WI38 (cell line): ENCODE results near the gene CD244.
"Not testable (repeated sequence)": the region's sequence is repeated elsewhere in the genome, so short reads cannot be mapped to it uniquely, and the experiment has no call there.

Experiments used
- H3K4me3 ChIP-seq: 2 replicates; pipeline ENCODE4 v1.5.1; 2011; ENCODE audit warnings: low read depth, mild to moderate bottlenecking, control low read depth, low read length
- TF ChIP-seq, protein P1 (sequence below): IDR thresholded peaks from 2 replicates; pipeline ENCODE4 v1.5.1; 2012; ENCODE audit warnings: low read depth, mild to moderate bottlenecking, control low read depth, low read length

CD244 gene

GRCh38 chr1:160885042-160885441 lies 22.4 kb upstream of the CD244 start, which contains the start of gene ITLN1:
TSS of gene ITLN1 (minus strand) at chr1:160885180. CDS start at chr1:160884877, 303 bp downstream.
- H3K4me3 ChIP-seq: no peak within 1 kb of the TSS
- TF ChIP-seq, protein P1, sequence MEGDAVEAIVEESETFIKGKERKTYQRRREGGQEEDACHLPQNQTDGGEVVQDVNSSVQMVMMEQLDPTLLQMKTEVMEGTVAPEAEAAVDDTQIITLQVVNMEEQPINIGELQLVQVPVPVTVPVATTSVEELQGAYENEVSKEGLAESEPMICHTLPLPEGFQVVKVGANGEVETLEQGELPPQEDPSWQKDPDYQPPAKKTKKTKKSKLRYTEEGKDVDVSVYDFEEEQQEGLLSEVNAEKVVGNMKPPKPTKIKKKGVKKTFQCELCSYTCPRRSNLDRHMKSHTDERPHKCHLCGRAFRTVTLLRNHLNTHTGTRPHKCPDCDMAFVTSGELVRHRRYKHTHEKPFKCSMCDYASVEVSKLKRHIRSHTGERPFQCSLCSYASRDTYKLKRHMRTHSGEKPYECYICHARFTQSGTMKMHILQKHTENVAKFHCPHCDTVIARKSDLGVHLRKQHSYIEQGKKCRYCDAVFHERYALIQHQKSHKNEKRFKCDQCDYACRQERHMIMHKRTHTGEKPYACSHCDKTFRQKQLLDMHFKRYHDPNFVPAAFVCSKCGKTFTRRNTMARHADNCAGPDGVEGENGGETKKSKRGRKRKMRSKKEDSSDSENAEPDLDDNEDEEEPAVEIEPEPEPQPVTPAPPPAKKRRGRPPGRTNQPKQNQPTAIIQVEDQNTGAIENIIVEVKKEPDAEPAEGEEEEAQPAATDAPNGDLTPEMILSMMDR: 0 out of 2 replicates have a peak, but pooled peaks have one; percentile 1

DNA sequence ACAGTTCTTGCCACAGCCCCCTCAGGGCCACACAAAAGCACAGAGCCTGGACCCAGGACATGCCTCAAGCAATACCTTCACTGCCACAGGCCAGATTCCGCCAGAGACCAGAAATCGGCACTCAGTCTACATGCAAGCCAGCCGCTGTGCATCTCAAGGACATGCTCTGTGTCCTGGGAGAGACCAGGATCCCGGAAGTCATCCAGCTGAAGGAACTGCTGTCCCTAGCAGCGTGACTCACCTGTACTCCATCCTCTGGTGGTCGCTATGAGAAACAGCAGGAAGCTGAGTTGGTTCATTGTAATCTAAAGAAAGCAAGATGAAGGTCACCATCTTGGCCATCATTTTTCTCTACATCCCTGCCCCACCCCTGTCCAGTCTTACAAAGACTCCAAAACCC lies 21.9 kb upstream of the CD244 start:
- no peak overlapping the region for H3K4me3 ChIP-seq
- TF ChIP-seq, protein P1: no peak

GRCh38 chr1:160883581-160884513 lies 21.2 kb upstream of the CD244 start:
- H3K4me3 ChIP-seq: no peak overlapping the region
- TF ChIP-seq, protein P1: no peak

DNA sequence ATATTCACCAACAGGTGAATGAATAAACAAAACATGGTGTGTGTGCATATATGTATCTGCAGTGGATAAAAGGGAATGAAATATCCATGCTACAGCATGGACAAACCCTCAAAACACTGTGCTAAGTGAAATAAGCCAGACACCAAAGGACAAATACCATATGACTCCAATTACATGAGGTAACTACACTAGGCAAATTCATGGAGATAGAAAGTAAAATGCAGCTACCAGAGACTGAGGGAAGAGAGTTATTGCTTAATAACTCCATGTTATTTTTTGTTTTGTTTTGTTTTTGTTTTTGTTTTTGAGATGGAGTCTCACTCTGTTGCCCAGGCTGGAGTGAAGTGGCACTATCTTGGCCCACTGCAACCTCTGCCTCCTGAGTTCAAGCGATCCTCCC lies 19.9 kb upstream of the CD244 start:
- H3K4me3 ChIP-seq: no peak overlapping the region
- TF ChIP-seq, protein P1: no peak

- H3K4me3 ChIP-seq: not testable (repeated sequence)
These were observed 18.6 kb upstream of the CD244 start for GRCh38 chr1:160881264-160881663.

DNA sequence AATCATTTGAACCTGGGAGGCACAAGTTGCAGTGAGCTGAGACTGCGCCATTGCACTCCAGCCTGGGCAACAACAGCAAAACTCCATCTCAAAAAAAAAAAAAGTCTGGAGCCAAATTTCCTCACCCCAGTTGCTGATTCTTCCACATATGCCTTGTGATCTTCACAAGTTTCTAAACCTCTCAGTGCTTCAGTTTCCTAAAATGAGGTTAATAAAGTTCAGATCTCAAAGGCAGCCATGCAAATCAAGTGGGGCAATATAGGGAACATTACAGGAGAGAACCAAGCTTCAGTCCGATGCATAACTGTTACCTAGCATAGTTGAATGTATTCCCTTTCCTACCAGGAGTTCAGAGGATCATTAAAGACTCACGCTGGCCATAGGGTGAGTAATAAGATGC lies 17.5 kb upstream of the CD244 start:
- TF ChIP-seq, protein P1: no peak
- no peak overlapping the region for H3K4me3 ChIP-seq

DNA sequence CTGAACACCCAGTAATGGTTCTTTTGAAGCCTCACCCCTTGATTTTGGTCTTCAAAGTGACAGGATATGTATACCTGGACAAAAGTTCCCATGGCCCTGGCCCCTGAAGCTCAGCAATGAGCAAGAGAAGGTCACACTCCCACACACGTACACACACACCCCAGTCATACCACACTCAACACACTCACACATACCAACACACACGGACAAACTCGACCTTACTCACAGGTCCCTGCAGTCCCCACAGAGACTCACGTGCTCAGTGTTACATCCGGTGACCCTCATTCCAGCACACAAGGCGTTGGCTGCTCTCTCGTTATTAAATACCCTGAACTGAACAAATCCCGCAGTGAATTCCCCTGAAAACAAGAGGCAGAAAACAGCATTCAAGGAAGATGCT lies 16.4 kb upstream of the CD244 start:
- TF ChIP-seq, protein P1: no peak
- H3K4me3 ChIP-seq: no peak overlapping the region

DNA sequence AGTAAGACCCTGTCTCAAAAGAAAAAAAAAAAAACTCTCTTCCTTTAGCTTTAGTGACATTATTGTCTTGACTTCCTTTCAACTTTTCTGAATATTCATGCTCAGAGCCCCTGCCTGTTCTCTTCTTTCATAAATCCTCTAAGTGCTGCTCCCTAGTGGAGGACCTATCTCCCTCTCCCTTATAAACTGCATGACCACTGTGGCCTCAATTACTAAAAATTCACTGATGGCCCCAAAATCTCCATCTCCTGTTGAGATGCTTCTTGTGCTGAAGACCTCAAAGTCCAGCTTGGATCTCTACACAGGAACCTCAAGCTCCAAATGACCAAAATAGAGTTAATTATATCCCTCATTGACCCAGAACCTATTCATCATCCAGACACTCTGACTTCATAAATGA lies 14.5 kb upstream of the CD244 start:
- TF ChIP-seq, protein P1: no peak
- H3K4me3 ChIP-seq: no peak overlapping the region
